Gastroesophageal sphincter (tissue), 4 donors: Measurements from ENCODE around the gene SLC38A10. TPM values are rescaled to one million over a fixed set of nuclear protein-coding genes. Genes with fewer than 3 reads are reported as not detected.

Source experiments
- ATAC-seq: fragments of 150-250 bp; one replicate; pipeline ENCODE4 v1.9.1; 2016; ENCODE audit warnings: mild to moderate bottlenecking, moderate library complexity
- H3K27ac ChIP-seq, 4 donors: fragments of 200-600 bp; sonication (generic) in 3 of 4; 1 replicate in 3 of 4; 2 replicates in 1 of 4; pipeline ENCODE4 v1.5.1; 2016 to 2019
- H3K27me3 ChIP-seq: fragments of 200-600 bp; sonication (generic); one replicate; pipeline ENCODE4 v1.5.1; 2019
- H3K36me3 ChIP-seq, 2 donors: fragments of 200-600 bp; sonication (generic); one replicate each; pipeline ENCODE4 v1.5.1; 2019; ENCODE audit warnings: control low read depth in 1 of 2
- H3K4me1 ChIP-seq, 3 donors: fragments of 200-600 bp; sonication (generic); 1 replicate in 2 of 3; 2 replicates in 1 of 3; pipeline ENCODE4 v1.5.1; 2016 to 2019; ENCODE audit warnings: control low read depth in 2 of 3
- H3K4me3 ChIP-seq, 2 donors: fragments of 200-600 bp; sonication (generic); one replicate each; pipeline ENCODE4 v1.5.1; 2019; ENCODE audit warnings: mild to moderate bottlenecking in 1 of 2, moderate library complexity in 1 of 2
- H3K9me3 ChIP-seq, 3 donors: fragments of 200-600 bp; sonication (generic); one replicate each; pipeline ENCODE4 v1.5.1; 2017 to 2019; ENCODE audit warnings: control low read depth in 2 of 3
- CTCF ChIP-seq, 4 experiments: fragments of 200-600 bp in 2 of 4; fragments of 450-650 bp in 2 of 4; sonication (generic) in 1 of 4; IDR thresholded peaks; one replicate each; pipeline ENCODE4 v1.5.1; 2017 to 2019; ENCODE audit warnings: antibody characterized with exemption in 4 of 4, mild to moderate bottlenecking in 2 of 4, moderate library complexity in 2 of 4
- EP300 ChIP-seq: sonication (generic); formaldehyde crosslinking; IDR thresholded peaks from one replicate; pipeline ENCODE4 v1.6.1; 2017; ENCODE audit warnings: antibody characterized with exemption, mild to moderate bottlenecking
- POLR2A ChIP-seq, 2 donors: fragments of 450-650 bp; IDR thresholded peaks; one replicate each; pipeline ENCODE4 v1.6.1; 2017; ENCODE audit warnings: antibody characterized with exemption in 2 of 2, mild to moderate bottlenecking in 2 of 2, moderate library complexity in 1 of 2
- POLR2AphosphoS5 ChIP-seq: sonication (generic); formaldehyde crosslinking; IDR thresholded peaks from one replicate; pipeline ENCODE4 v1.6.1; 2017; ENCODE audit warnings: antibody characterized with exemption
- WGBS, 2 donors: methylation state at CpG; one replicate each; pipeline ENCODE4 v1.1.5; 2018; ENCODE audit warnings: low coverage in 1 of 2; 5-methylcytosine and 5-hydroxymethylcytosine counted together
- total RNA-seq, 4 donors: library from RNA; depleted of rRNA; stranded (reverse); fragments of >200 nt; gene quantifications; one replicate each; pipeline ENCODE4 v1.1.0, GENCODE V29; 2016

SLC38A10 gene
- total RNA-seq, 4 donors from 2014 or later = 70.5 to 99.6 (median 81.8) TPM

GRCh38 chr17:81312624-81313325 is 17.7 kb upstream of the SLC38A10 start:
- WGBS, 2 donors = 92% methylated on average over 5 of the region's 22 CpGs; no CpG with 5 or more reads in 1 of the 2 donors
- H3K4me3 ChIP-seq = no peak overlapping the region
- no peaks in the 10 kb centered on the region for H3K36me3 ChIP-seq
- H3K9me3 ChIP-seq = no peaks in the 10 kb centered on the region
- ATAC-seq = no peak
- H3K27ac ChIP-seq = no peak overlapping the region
- H3K27me3 ChIP-seq = peaks cover 4% of the 10 kb centered on the region
- H3K4me1 ChIP-seq = peaks cover 3 to 26% (median 9%) of the 10 kb centered on the region in 3 donors
- TF ChIP-seq POLR2AphosphoS5 = no peak
- no peak for TF ChIP-seq CTCF (IDR thresholded peaks at IDR 0.05)

GRCh38 chr17:81311946-81312345 is 16.8 kb upstream of the SLC38A10 start:
- Histone ChIP-seq H3K27me3 (peaks cover 4% of the 10 kb centered on the region), H3K4me3 (no peak overlapping the region), H3K36me3 (no peaks in the 10 kb centered on the region), H3K27ac (no peak overlapping the region), H3K4me1 (peaks cover 3 to 26% (median 9%) of the 10 kb centered on the region in 3 donors), H3K9me3 (no peaks in the 10 kb centered on the region)
- ATAC-seq = no peak
- no peak for TF ChIP-seq POLR2AphosphoS5
- WGBS, 2 donors = no CpG with 5 or more reads among the region's 14 CpGs

DNA sequence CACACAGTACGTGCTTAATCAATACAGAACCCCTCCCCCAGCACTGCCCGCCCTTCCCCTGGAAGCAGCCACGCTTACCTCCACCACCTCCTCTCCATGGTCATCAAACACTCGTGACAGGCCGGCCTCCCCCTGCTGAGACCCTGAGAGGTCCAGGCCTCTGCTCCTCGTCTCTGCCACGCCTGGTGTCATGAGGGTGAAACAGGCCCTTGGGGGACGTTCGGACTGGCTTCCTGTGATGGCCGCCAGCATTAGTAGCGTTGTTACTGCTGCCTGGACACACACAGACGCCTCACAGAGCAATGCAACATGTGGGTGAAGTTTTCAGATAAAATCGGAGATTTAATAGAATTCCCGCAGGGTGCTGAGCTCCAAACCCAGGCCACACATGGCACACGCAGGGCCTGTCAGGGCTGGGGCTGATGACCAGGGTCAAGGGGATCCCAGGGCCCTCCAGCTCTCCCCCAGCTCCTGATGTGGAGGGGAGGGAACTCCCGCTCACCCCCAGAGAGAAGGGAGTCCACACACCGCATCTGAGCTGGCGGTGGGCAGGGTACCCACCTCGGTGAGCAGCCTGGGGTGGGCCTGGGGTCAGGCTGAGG is 15.9 kb upstream of the SLC38A10 start:
- H3K27me3 ChIP-seq = peaks cover 4% of the 10 kb centered on the region
- no peak overlapping the region for H3K4me3 ChIP-seq
- H3K4me1 ChIP-seq = peaks cover 3 to 26% (median 9%) of the 10 kb centered on the region in 3 donors
- no peaks in the 10 kb centered on the region for H3K9me3 ChIP-seq
- ATAC-seq = no peak
- 85% methylated on average over 9 of the region's 19 CpGs; no CpG with 5 or more reads in 1 of the 2 donors for WGBS, 2 donors
- no peak overlapping the region for H3K27ac ChIP-seq
- H3K36me3 ChIP-seq = no peaks in the 10 kb centered on the region
- no peak for TF ChIP-seq CTCF (IDR thresholded peaks at IDR 0.05)
- TF ChIP-seq POLR2A (IDR thresholded peaks at IDR 0.05) = no peak
- TF ChIP-seq POLR2AphosphoS5 = no peak
- TF ChIP-seq EP300 = no peak

DNA sequence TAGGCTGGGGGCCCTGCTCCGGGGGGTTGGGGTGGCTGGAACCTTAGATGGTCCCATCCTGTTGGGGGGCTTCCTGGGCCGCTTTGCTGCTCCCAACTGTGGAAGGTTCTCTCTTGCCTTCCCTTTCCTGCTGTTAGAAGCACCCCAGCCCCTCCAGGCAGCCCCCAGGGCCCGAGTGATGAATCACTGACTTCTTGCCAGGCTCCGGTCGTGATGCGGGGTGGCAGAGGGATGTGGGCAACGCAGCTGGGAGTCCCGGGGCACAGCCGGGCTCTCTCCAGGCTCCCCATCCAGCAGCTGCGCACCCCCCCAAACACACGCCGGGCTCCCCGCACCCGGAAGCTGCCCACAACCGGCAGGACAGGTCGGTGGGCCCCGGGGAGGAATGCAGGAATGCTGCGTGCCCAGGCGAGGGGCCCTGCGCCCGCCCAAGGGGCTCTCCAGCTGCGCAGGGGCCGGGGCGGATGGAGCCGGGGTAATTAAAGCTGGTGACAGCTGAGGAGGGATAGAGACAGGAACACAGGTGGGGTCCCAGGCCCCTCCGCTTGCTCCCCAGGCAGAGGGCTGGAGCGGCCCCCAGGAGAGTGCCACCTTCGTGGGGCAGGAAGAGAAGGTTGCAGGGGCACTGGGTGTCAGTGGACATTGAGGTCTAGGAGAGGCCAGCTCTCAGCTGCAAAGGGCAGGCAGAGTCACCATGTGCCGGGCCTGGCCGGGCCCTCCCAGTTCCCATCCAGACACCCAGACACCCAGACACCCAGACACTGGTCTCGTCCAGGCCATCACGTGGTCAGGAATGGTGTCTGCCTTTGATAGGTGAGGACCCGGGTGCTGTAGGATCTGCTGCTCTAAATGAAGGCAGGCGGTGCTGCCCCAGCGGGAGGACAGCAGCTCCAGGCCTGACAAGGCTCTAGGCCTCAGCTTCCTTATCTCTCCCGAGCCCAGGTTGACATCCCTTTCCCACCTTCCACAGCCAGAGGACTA is 15.0 kb upstream of the SLC38A10 start:
- peaks cover 4% of the 10 kb centered on the region for H3K27me3 ChIP-seq
- H3K36me3 ChIP-seq = no peaks in the 10 kb centered on the region
- peak overlapping the region in 1 of 2 donors; percentile 40 for H3K4me3 ChIP-seq
- 100% methylated on average over 1 of the region's 36 CpGs; no CpG with 5 or more reads in 1 of the 2 donors for WGBS, 2 donors
- no peak for TF ChIP-seq POLR2AphosphoS5
- no peak for TF ChIP-seq EP300
- TF ChIP-seq CTCF (IDR thresholded peaks at IDR 0.05) = no peak
- TF ChIP-seq POLR2A (IDR thresholded peaks at IDR 0.05) = no peak
- peaks cover 3 to 26% (median 9%) of the 10 kb centered on the region in 3 donors for H3K4me1 ChIP-seq
- no peak for ATAC-seq
- no peaks in the 10 kb centered on the region for H3K9me3 ChIP-seq
- H3K27ac ChIP-seq = peak overlapping the region in 3 of 4 donors; percentile 79 to 84 (median 81)
